ENCODE results near the gene BZW1.
"Not testable (repeated sequence)": the region's sequence is repeated elsewhere in the genome, so short reads cannot be mapped to it uniquely, and the experiment has no call there.

BZW1 gene

GRCh38 chr2:200797242-200797770, 14.4 kb upstream of the BZW1 start:
- Histone ChIP-seq H3K4me1 (peaks cover 0 to 13% (median 1%) of the 10 kb centered on the region in 10 experiments; a peak in 9 of 20 replicates), H3K4me2 (no peak overlapping the region), H3K9me3 (replicated peaks in 1 of 11) (peaks cover 0 to 8% (median 6%) of the 10 kb centered on the region in 11 experiments; a peak in 10 of 22 replicates), H3K27me3 (no peaks in the 10 kb centered on the region), H3K36me3 (peaks cover 0 to 6% (median 0%) of the 10 kb centered on the region in 11 experiments; a peak in 3 of 22 replicates), H4K20me1 (no peaks in the 10 kb centered on the region), H3K27ac (no peak overlapping the region), H3K9ac (no peak overlapping the region), H3K4me3 (no peak overlapping the region)
- TF ChIP-seq Cebpa-rat (IDR thresholded peaks at IDR 0.05) = peak in 2 of 11 experiments; percentile 8 to 65; a peak in 2 of 22 replicates

- peaks cover 0 to 17% (median 1%) of the 10 kb centered on the region in 10 experiments; a peak in 9 of 20 replicates for H3K4me1 ChIP-seq
- H3K9me3 ChIP-seq (replicated peaks in 1 of 11) = peaks cover 0 to 8% (median 6%) of the 10 kb centered on the region in 11 experiments; a peak in 10 of 22 replicates
- no peaks in the 10 kb centered on the region for H4K20me1 ChIP-seq
- no peak overlapping the region for H3K9ac ChIP-seq
- no peak overlapping the region for H3K4me2 ChIP-seq
- no peak overlapping the region for H3K4me3 ChIP-seq
- H3K36me3 ChIP-seq = peaks cover 0 to 5% (median 0%) of the 10 kb centered on the region in 11 experiments; a peak in 1 of 22 replicates
- no peaks in the 10 kb centered on the region for H3K27me3 ChIP-seq
- no peak for TF ChIP-seq Cebpa-rat (IDR thresholded peaks at IDR 0.05)
- H3K27ac ChIP-seq = no peak overlapping the region
These were observed 13.2 kb upstream of the BZW1 start for GRCh38 chr2:200798514-200798913.

GRCh38 chr2:200800458-200800857, 11.3 kb upstream of the BZW1 start:
- Histone ChIP-seq H3K4me2 (no peak overlapping the region), H4K20me1 (no peaks in the 10 kb centered on the region), H3K9ac (no peak overlapping the region), H3K27me3 (no peaks in the 10 kb centered on the region), H3K9me3 (replicated peaks in 1 of 11) (peaks cover 0 to 8% (median 6%) of the 10 kb centered on the region in 11 experiments; a peak in 10 of 22 replicates), H3K36me3 (no peaks in the 10 kb centered on the region), H3K4me1 (peaks cover 0 to 9% (median 0%) of the 10 kb centered on the region in 10 experiments; a peak in 6 of 20 replicates), H3K4me3 (no peak overlapping the region), H3K27ac (no peak overlapping the region)
- TF ChIP-seq Cebpa-rat (IDR thresholded peaks at IDR 0.05) = no peak

GRCh38 chr2:200801431-200801830, 10.3 kb upstream of the BZW1 start:
- H3K9ac ChIP-seq; H3K9me3 ChIP-seq (replicated peaks in 1 of 11); H4K20me1 ChIP-seq; H3K27ac ChIP-seq; H3K4me3 ChIP-seq; H3K36me3 ChIP-seq; H3K4me2 ChIP-seq; H3K27me3 ChIP-seq; H3K4me1 ChIP-seq: not testable (repeated sequence)

- Histone ChIP-seq H3K27ac (peak overlapping the region in 7 of 11 experiments; percentile 10 to 100 (median 99); a peak in 9 of 22 replicates), H3K9ac (peak overlapping the region in 7 of 11 experiments; percentile 97 to 100 (median 100); a peak in 12 of 22 replicates)
- no peak for TF ChIP-seq Cebpa-rat (IDR thresholded peaks at IDR 0.05)
These were observed 2.0 kb upstream of the BZW1 start for GRCh38 chr2:200809506-200810251.

GRCh38 chr2:200810252-200810997, 1.3 kb upstream of the BZW1 start:
- H3K27ac ChIP-seq = peak overlapping the region; percentile 24 to 100 (median 99); a peak in 21 of 22 replicates
- peak overlapping the region; percentile 61 to 100 (median 94) for H3K4me3 ChIP-seq
- peak overlapping the region; percentile 96 to 100 (median 100) for H3K9ac ChIP-seq
- H3K27me3 ChIP-seq = no peaks in the 10 kb centered on the region
- H4K20me1 ChIP-seq = peaks cover 35 to 37% (median 36%) of the 10 kb centered on the region in 11 experiments
- TF ChIP-seq Cebpa-rat (IDR thresholded peaks at IDR 0.05) = no peak
- peaks cover 29 to 43% (median 34%) of the 10 kb centered on the region in 10 experiments for H3K4me1 ChIP-seq
- peak overlapping the region; percentile 76 to 93 (median 88) for H3K4me2 ChIP-seq
- H3K36me3 ChIP-seq = peaks cover 21 to 27% (median 25%) of the 10 kb centered on the region in 11 experiments
- H3K9me3 ChIP-seq (replicated peaks in 1 of 11) = no peaks in the 10 kb centered on the region

More at GRCh38 chr2:200809506-200810251, 2.0 kb upstream of the BZW1 start:
- Histone ChIP-seq H3K4me3 (peak overlapping the region in 3 of 10 experiments; percentile 96 to 100 (median 99); a peak in 2 of 20 replicates), H3K36me3 (peaks cover 14 to 19% (median 18%) of the 10 kb centered on the region in 11 experiments), H3K9me3 (replicated peaks in 1 of 11) (no peaks in the 10 kb centered on the region), H4K20me1 (peaks cover 28 to 30% (median 29%) of the 10 kb centered on the region in 11 experiments), H3K27me3 (no peaks in the 10 kb centered on the region), H3K4me2 (peak overlapping the region; percentile 76 to 93 (median 88); a peak in 20 of 22 replicates), H3K4me1 (peaks cover 28 to 36% (median 32%) of the 10 kb centered on the region in 10 experiments)

- H3K27ac ChIP-seq = peak overlapping the region; percentile 24 to 100 (median 99); a peak in 21 of 22 replicates
- peak overlapping the region; percentile 61 to 100 (median 94) for H3K4me3 ChIP-seq
- H3K9me3 ChIP-seq (replicated peaks in 1 of 11) = no peaks in the 10 kb centered on the region
- peak overlapping the region; percentile 96 to 100 (median 100) for H3K9ac ChIP-seq
- no peaks in the 10 kb centered on the region for H3K27me3 ChIP-seq
- H3K4me1 ChIP-seq = peaks cover 29 to 47% (median 34%) of the 10 kb centered on the region in 10 experiments
- peaks cover 27 to 32% (median 30%) of the 10 kb centered on the region in 11 experiments for H3K36me3 ChIP-seq
- peak overlapping the region; percentile 76 to 93 (median 88) for H3K4me2 ChIP-seq
- peaks cover 39 to 43% (median 42%) of the 10 kb centered on the region in 11 experiments for H4K20me1 ChIP-seq
- TF ChIP-seq Cebpa-rat (IDR thresholded peaks at IDR 0.05) = no peak
These were observed 745 bp upstream of the BZW1 start for GRCh38 chr2:200810998-200811332.

- Histone ChIP-seq H3K4me3 (peak overlapping the region; percentile 83 to 100 (median 96)), H3K4me1 (peaks cover 29 to 59% (median 34%) of the 10 kb centered on the region in 10 experiments), H3K27me3 (no peaks in the 10 kb centered on the region), H3K9ac (peak overlapping the region; percentile 96 to 100 (median 100)), H3K36me3 (peaks cover 41 to 46% (median 45%) of the 10 kb centered on the region in 11 experiments), H3K4me2 (peak overlapping the region; percentile 73 to 97 (median 90)), H4K20me1 (peaks cover 50 to 57% (median 56%) of the 10 kb centered on the region in 11 experiments), H3K27ac (peak overlapping the region; percentile 95 to 100 (median 99)), H3K9me3 (replicated peaks in 1 of 11) (no peaks in the 10 kb centered on the region)
- no peak for TF ChIP-seq Cebpa-rat (IDR thresholded peaks at IDR 0.05)
These were observed 662 bp downstream of the BZW1 start for GRCh38 chr2:200812122-200813022.

Data from BLaER1 treated with 17β-estradiol and CSF1 and Interleukin-3, amounts not matched to agents 10 nM and 100 nM (cell line).